Epithelial cell of prostate (primary cell): ENCODE measurements around the gene RNF126.

Source experiments
- DNase-seq: peaks from one replicate; pipeline ENCODE4 v3.0.0-alpha.2; 2011; ENCODE audit warnings: low read depth, low spot score
- H3K27ac ChIP-seq: fragments of 450-650 bp; 2 replicates; pipeline ENCODE4 v1.5.1; 2017; ENCODE audit warnings: mild to moderate bottlenecking

Gene RNF126

DNA sequence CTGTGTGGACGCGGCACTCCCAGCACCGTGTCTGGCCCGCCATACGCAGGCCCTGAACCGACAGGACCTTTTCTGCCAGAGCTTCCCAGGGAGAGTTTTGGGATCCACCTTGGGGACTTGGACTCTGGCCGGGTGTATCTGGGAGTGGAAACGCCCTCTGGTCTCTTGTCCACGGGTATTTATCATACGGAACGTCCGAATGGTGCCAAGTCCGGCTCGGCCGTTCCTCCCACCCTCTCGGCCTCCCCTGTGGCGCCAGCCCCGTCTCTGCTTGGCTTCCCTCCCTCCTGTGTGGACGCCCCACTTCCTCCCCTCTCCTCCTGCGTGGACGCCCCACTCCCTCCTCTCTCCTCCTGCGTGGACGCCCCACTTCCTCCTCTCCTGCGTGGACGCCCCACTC is 61.2 kb downstream of the RNF126 start:
- DNase-seq: no peak
- no peak overlapping the region for H3K27ac ChIP-seq

DNA sequence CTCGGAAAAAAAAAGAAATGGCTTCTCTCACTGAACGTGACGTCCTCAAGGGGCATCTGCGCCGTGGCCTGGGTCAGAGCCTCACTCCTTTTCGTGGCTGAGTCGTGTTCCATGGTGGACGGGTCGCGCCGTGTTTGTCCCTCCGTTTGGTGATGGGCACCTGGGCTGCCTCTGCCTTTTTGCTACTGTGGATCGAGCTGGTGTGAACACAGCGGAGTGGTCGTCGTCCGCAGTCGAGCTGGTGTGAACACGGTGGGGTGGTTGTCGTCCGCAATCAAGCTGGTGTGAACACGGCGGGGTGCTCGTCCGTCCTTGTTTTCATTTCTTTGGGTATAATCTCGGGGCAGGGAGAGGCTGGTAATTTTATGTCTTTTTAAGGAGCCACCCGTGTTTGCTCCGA is 61.7 kb downstream of the RNF126 start:
- H3K27ac ChIP-seq: no peak overlapping the region
- DNase-seq: no peak
